Psoas muscle (tissue), 8 donors: ENCODE measurements around the gene IL23A. TPM values are rescaled to one million over a fixed set of nuclear protein-coding genes. Genes with fewer than 3 reads are reported as not detected.
A peak's percentile ranks its signal among the peaks of the same experiment; 100 is the strongest.

ENCODE experiments used
- ATAC-seq, 4 donors: fragments of 200-7000 bp; cut with Tn5 transposase; one replicate each; pipeline ENCODE4 v1.9.1; 2020; ENCODE audit warnings: moderate library complexity in 3 of 4, mild to moderate bottlenecking in 2 of 4
- DNase-seq, 2 donors: peaks; one replicate each; pipeline ENCODE4 v3.0.0-alpha.2; 2020
- H3K27ac ChIP-seq: fragments of 200-600 bp; one replicate; pipeline ENCODE4 v1.8.0; 2022
- H3K27me3 ChIP-seq, 3 donors: fragments of 200-600 bp in 1 of 3; one replicate each; pipeline versions ENCODE4 v1.6.1 to v1.8.0; 2013 to 2022; ENCODE audit warnings: low read length in 2 of 3, mild to moderate bottlenecking in 2 of 3, moderate library complexity in 1 of 3; ENCODE audit not compliant: insufficient read depth in 3 of 3
- H3K36me3 ChIP-seq, 2 donors: fragments of 200-600 bp in 1 of 2; one replicate each; pipeline versions ENCODE4 v1.6.1 to v1.8.0; 2013 to 2022; ENCODE audit warnings: low read depth in 1 of 2, mild to moderate bottlenecking in 1 of 2, moderate library complexity in 1 of 2; ENCODE audit not compliant: insufficient read depth in 1 of 2
- H3K4me1 ChIP-seq: fragments of 200-600 bp; one replicate; pipeline ENCODE4 v1.8.0; 2022
- H3K4me3 ChIP-seq: fragments of 200-600 bp; one replicate; pipeline ENCODE4 v1.8.0; 2022; ENCODE audit warnings: mild to moderate bottlenecking
- H3K9me3 ChIP-seq: fragments of 200-600 bp; one replicate; pipeline ENCODE4 v1.8.0; 2022
- WGBS, 3 donors: extraction: QIAGEN DNeasy Blood & Tissue Kit; methylation state at CpG; one replicate each; pipeline versions ENCODE4 v1.1.6 to v1.1.7; 2013; 5-methylcytosine and 5-hydroxymethylcytosine counted together
- intact Hi-C, 2 donors: fragments of 100-400 bp; cut with DNase I; formaldehyde crosslinking; loops; one replicate each; pipeline versions ENCODE4 v1.11.0 to v1.14.2; 2022
- polyA plus RNA-seq, 3 donors: library from polyadenylated mRNA; stranded (reverse); fragments of 200-250 nt; gene quantifications; one replicate each; pipeline ENCODE4 v1.2.3, GENCODE V29; 2013
- total RNA-seq, 4 donors: library from RNA; stranded (reverse); fragmentation: NEBNext Ultra II Directional in 2 of 4; extraction: Animal tissue kit (Norgen Biotek cat#: 25700) in 2 of 4; gene quantifications; one replicate each; pipeline versions ENCODE4 v1.2.1 to v1.2.4, GENCODE V29; 2021 to 2023
- TF ChIP-seq, protein P1 (sequence below): fragments of 200-600 bp; IDR thresholded peaks from one replicate; pipeline ENCODE4 v1.8.0; 2022; ENCODE audit warnings: antibody characterized with exemption
- donor health status: healthy with polysubstance abuse.
- donor health status: DM: no; HTN: no; CAD: no; lungs with moderate emphysema.
- donor health status: Bipolar disorder and iron deficiency.
- donor health status: healthy.
- donor health status: DM: yes; HTN: yes; CAD: no.
- donor health status: DM: no; HTN: no; CAD: no.
- donor health status: DM: no; HTN: no; CAD: no.
- donor health status: DM: yes; HTN: yes; CAD: no.

IL23A gene
- total and polyA plus RNA-seq, 7 donors = 0.32 to 0.68 (median 0.57) TPM; not detected in 4

- no peaks in the 10 kb centered on the region for H3K4me1 ChIP-seq
- no peaks in the 10 kb centered on the region for H3K27me3 ChIP-seq
- no peak for ATAC-seq
- H3K9me3 ChIP-seq = no peaks in the 10 kb centered on the region
- TF ChIP-seq, protein P1, sequence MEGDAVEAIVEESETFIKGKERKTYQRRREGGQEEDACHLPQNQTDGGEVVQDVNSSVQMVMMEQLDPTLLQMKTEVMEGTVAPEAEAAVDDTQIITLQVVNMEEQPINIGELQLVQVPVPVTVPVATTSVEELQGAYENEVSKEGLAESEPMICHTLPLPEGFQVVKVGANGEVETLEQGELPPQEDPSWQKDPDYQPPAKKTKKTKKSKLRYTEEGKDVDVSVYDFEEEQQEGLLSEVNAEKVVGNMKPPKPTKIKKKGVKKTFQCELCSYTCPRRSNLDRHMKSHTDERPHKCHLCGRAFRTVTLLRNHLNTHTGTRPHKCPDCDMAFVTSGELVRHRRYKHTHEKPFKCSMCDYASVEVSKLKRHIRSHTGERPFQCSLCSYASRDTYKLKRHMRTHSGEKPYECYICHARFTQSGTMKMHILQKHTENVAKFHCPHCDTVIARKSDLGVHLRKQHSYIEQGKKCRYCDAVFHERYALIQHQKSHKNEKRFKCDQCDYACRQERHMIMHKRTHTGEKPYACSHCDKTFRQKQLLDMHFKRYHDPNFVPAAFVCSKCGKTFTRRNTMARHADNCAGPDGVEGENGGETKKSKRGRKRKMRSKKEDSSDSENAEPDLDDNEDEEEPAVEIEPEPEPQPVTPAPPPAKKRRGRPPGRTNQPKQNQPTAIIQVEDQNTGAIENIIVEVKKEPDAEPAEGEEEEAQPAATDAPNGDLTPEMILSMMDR = no peak
- H3K4me3 ChIP-seq = no peak overlapping the region
- DNase-seq = no peak
- intact Hi-C loops = no loop called here
- peaks cover 12 to 99% of the 10 kb centered on the region in 2 donors for H3K36me3 ChIP-seq
- H3K27ac ChIP-seq = no peak overlapping the region
- 92 to 98% (median 94%) methylated on average over 2 of the region's 2 CpGs for WGBS, 3 donors
These were observed 12.6 kb downstream of the IL23A start for GRCh38 chr12:56351325-56351724.

GRCh38 chr12:56358836-56359532 lies 20.3 kb downstream of the IL23A start:
- H3K4me3 ChIP-seq = peak overlapping the region; percentile 98
- H3K4me1 ChIP-seq = peaks cover 8% of the 10 kb centered on the region
- H3K36me3 ChIP-seq = peaks cover 0 to 32% of the 10 kb centered on the region in 2 donors
- intact Hi-C loops = no loop called here
- TF ChIP-seq, protein P1 = no peak
- H3K27ac ChIP-seq = peak overlapping the region; percentile 87
- DNase-seq (no peak), ATAC-seq (no peak)
- H3K27me3 ChIP-seq = no peaks in the 10 kb centered on the region
- H3K9me3 ChIP-seq = no peaks in the 10 kb centered on the region
- 0 to 20% (median 10%) methylated on average over 1 of the region's 1 CpG for WGBS, 3 donors

- 0 to 1% (median 1%) methylated on average over 54 of the region's 54 CpGs for WGBS, 3 donors
- intact Hi-C loops = loop anchor here (5.0 kb wide), 2 partner anchors 87 to 102 kb away; partner anchors contain the start of gene TIMELESS (in 1 of the 2)
- H3K4me3 ChIP-seq = peak within 1 kb of the TSS; percentile 98
- no peaks in the 10 kb centered on the region for H3K9me3 ChIP-seq
- no peaks in the 10 kb centered on the region for H3K27me3 ChIP-seq
- peaks cover 0 to 21% of the 10 kb centered on the region in 2 donors for H3K36me3 ChIP-seq
- ATAC-seq (peak; percentile 98 to 99 (median 99)), DNase-seq (peak; percentile 99)
- peaks cover 8% of the 10 kb centered on the region for H3K4me1 ChIP-seq
- peak within 1 kb of the TSS; percentile 87 for H3K27ac ChIP-seq
- TF ChIP-seq, protein P1 = no peak
These were observed 21.4 kb downstream of the IL23A start, which contains the start of gene STAT2 for GRCh38 chr12:56359851-56360767. Gene STAT2, minus strand, starts transcription at chr12:56360107. Its CDS starts 3,536 bp downstream, at chr12:56356571.

- H3K36me3 ChIP-seq = peaks cover 0 to 6% of the 10 kb centered on the region in 2 donors
- no peak for ATAC-seq
- H3K9me3 ChIP-seq = no peaks in the 10 kb centered on the region
- peaks cover 8% of the 10 kb centered on the region for H3K4me1 ChIP-seq
- DNase-seq = no peak
- intact Hi-C loops = loop anchor here (5.0 kb wide), 2 partner anchors 86 to 101 kb away; partner anchors contain the start of gene TIMELESS (in 1 of the 2)
- TF ChIP-seq, protein P1 = no peak
- H3K4me3 ChIP-seq = no peak overlapping the region
- no peak overlapping the region for H3K27ac ChIP-seq
- H3K27me3 ChIP-seq = no peaks in the 10 kb centered on the region
- 61 to 71% (median 66%) methylated on average over 8 of the region's 8 CpGs for WGBS, 3 donors
These were observed 22.9 kb downstream of the IL23A start for GRCh38 chr12:56361487-56362129.
